HG02678 (cell line): ENCODE results near the gene CHN2.

ENCODE experiments used
- ATAC-seq: cut with Tn5 transposase; IDR thresholded peaks from one replicate; pipeline ENCODE4 v1.9.1; 2021; ENCODE audit warnings: mild to moderate bottlenecking, moderate library complexity; ENCODE audit not compliant: unreplicated experiment

Gene CHN2

DNA sequence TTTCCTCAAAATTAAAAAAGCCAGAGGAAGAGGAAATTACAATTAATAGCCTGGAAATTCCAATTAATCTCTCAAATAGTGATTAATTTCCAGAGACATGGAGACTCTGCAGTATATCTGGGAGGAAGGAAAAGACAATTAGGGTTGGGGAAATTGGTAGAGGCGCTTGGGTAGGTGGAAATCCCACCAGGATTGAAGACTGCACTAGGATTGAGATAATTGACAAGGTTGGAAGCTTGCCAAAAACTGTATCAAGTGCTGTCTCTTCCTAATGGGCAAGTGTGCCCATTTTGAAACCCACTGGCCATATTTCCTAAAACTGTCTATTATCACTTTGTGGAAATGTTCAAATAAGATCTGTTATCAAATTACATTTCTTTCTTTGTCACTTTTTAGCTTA lies 21.6 kb downstream of the CHN2 start:
- ATAC-seq = no peak

DNA sequence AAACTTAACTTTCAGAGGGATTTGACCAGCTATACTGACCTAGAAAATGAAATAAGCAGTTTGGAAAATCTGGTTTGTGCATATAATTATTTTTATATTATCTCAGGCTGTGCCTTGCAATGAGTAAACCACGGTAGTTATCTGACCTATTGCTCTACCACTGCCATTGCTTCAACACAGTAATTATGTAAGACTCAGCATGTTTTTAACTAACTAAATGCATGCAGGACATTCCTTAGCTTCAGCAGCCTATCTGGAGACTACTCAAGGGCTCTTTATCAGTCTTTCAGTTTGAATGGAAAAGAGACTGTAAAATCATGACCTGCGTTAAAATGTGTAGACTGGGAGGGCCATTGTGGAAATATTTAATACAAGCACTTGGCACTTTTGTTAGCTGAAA lies 22.5 kb downstream of the CHN2 start:
- ATAC-seq = no peak

DNA sequence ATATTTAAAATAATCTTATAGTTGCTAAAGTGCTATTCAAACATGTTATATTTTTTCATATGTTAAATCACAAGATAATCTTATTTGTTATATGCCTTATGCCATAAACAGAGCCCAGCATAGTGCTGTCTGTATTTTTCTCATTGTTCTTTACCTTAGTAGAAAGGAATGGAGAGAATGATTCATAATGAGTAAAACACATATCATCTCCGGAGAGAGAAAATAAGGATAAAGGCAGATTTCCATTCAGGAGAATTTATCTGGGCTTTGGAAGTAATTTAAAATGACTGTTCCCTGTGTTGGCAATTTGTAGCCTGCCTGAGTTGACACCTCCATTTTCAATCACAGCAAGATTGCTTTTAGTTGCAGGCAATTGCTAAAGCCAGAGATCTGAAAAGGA lies 30.2 kb downstream of the CHN2 start:
- no peak for ATAC-seq

- ATAC-seq = no peak
Observed at GRCh38 chr7:29228289-29229011, 33.9 kb downstream of the CHN2 start.

- no peak for ATAC-seq
Observed at GRCh38 chr7:29229066-29229465, 34.5 kb downstream of the CHN2 start.

GRCh38 chr7:29229946-29230345 lies 35.4 kb downstream of the CHN2 start:
- ATAC-seq = no peak

DNA sequence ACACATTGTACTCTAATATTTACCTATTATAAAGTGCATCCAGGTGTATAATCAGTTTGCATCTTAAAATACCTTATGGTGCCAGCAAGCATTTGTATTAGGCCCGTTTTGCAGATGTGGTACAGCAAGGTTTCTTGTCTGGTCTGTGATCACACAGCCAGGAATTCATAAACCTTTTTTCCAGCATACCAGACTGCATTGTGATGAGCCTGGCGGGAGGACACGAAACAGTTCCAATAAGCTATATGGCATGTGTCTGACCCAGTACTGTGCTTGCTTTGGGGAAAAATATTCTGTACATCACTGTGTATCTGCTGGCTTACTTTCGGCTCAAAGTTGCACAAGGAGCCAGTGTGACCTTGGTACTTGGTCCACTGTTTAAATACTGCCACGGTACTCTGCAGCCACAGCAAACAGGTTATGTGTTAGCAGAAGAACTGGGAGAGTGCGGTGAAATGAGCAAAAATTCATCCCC lies 36.3 kb downstream of the CHN2 start:
- no peak for ATAC-seq

GRCh38 chr7:29231671-29232232 lies 37.2 kb downstream of the CHN2 start:
- ATAC-seq = no peak

GRCh38 chr7:29234438-29234837 lies 39.9 kb downstream of the CHN2 start:
- no peak for ATAC-seq

DNA sequence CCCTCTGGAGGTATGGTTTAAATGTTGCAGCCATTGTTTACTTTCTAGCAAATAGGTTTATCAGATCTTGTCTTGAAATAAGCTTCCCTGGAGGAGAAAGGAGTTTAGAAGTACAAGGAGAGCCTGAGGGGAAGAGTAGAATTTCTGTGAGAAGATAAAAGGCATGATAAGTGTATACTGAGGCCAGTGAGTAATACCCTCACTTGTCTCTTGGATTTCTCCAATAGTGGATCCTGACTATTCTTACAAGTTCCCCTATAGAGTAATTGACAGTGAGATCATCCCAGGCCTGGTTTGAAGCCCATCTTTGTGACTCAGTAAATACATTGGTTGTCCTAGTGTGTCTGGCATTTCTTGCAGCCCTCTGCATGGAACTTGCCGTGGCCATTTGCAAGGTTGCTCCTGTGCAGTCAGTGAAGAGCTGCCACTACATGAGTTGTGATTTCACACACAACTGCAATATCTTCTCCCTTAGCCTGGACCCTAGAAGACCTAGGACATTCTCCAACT lies 41.6 kb downstream of the CHN2 start:
- ATAC-seq = no peak

GRCh38 chr7:29236649-29237048 lies 42.1 kb downstream of the CHN2 start:
- no peak for ATAC-seq

GRCh38 chr7:29237489-29237888 lies 42.9 kb downstream of the CHN2 start:
- ATAC-seq = no peak

- no peak for ATAC-seq
Observed at GRCh38 chr7:29239638-29240037, 45.1 kb downstream of the CHN2 start.

DNA sequence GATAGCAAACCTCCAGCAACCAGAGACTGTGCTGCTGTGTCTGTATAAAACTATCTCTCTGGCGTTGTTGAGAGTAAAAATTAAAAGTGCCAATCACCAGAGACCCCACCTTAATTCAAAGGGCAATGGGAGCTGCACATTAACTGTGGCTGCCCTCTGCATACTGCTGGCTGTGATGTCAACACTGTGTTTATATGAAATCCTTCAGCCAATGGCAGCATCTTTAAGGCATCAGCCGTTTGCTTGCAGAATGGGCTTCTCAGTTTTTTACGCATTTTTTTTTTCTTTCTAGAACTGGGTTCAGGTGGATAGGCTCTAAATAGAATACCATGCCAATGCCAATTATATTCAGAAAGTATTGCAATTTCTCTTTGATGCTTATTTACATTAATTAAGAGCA lies 47.7 kb downstream of the CHN2 start:
- no peak for ATAC-seq

- ATAC-seq = no peak
Observed at GRCh38 chr7:29243910-29244655, 49.5 kb downstream of the CHN2 start.

GRCh38 chr7:29247224-29247962 lies 52.8 kb downstream of the CHN2 start:
- no peak for ATAC-seq

GRCh38 chr7:29247963-29248236 lies 53.3 kb downstream of the CHN2 start:
- ATAC-seq = no peak

GRCh38 chr7:29248713-29249382 lies 54.3 kb downstream of the CHN2 start:
- ATAC-seq = no peak

- ATAC-seq = no peak
Observed at GRCh38 chr7:29249383-29249750, 54.8 kb downstream of the CHN2 start.

DNA sequence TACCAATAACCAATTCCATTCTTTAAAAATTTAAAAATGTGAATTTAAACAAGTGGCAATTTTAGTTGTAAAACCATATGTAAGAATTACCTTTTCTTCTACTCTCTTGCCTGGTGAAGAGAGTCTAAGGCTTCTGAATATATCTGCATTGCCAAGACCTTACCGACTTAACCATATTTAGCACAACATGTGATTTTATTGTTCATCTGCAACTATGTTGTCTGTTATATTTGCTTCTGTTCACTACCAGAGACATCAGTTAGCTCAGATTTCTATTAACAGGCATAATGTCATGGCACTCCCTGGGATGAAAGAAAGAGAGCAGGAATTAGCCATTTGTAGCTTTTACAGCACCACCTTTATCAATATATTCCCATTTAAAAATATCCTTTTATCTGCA lies 55.3 kb downstream of the CHN2 start:
- ATAC-seq = no peak

- no peak for ATAC-seq
Observed at GRCh38 chr7:29253225-29253624, 58.6 kb downstream of the CHN2 start.
